ENCODE data around the gene MRPL4. TPM values are rescaled to one million over a fixed set of nuclear protein-coding genes. Genes with fewer than 3 reads are reported as not detected.

Gene MRPL4
- total and polyA plus RNA-seq, 2 of the 13 experiments (the other 11 are each of a cell fraction or from before 2014, with no cell fraction given): 40.6 to 42.5 TPM

DNA sequence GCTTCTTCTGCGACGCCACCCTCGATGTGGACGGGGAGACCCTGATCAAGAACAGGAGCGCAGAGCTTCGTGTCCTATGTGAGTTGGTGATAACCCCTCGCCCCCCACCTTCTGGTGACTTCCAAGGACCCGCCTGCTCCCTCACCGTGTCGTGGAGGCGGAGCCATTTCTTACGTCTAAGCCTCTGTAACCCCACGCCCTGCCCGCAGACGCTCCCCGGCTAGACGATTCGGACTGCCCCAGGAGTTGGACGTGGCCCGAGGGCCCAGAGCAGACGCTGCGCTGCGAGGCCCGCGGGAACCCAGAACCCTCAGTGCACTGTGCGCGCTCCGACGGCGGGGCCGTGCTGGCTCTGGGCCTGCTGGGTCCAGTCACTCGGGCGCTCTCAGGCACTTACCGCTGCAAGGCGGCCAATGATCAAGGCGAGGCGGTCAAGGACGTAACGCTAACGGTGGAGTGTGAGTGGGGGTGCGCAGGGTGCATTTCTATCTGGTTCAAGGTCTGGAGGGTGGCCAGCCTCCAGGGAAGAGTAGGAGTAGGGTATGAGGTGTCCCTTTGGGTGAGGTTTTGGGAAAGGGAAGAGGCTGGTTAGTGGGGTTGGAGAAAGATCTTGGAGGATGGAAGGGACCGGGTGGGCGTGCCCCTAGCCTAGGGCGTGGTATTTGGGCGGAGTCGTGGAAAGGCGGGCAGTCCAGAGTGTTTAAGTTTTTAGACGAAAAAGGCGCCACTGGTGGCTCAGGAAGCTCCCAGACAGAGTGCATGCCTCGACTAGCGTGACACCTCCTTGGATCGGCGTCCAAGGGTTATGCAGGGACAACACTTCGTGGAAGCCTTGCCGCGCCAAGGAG, 41.0 kb downstream of the MRPL4 start:
- no TSS peak for BruUV-seq (replicated peaks)

More for the DNA sequence above, 41.0 kb downstream of the MRPL4 start:
- H3K27me3 ChIP-seq (ENCODE audit: control insufficient read depth in 1 of 2, insufficient read depth in 2 of 2, low read length in 2 of 2): peaks cover 0 to 20% of the 10 kb centered on the region in 2 experiments; a peak in 3 of 5 replicates
- ChIA-PET POLR2A (no interaction called here), CTCF (ENCODE audit: low intra/inter-chr PET ratio, low total read pairs) (no interaction called here)
- H4K20me1 ChIP-seq (ENCODE audit: insufficient read depth, low read length): no peaks in the 10 kb centered on the region
- intact Hi-C loops (cut with micrococcal nuclease; ENCODE audit: unreplicated experiment) (loop anchor here (2.0 kb wide), 1 partner anchor 40 kb away; the partner anchor contains the start of gene RAVER1), in situ Hi-C loops (cut with HindIII; ENCODE audit: extremely low pct_ligation_motif_present, low pct_unique_long_range_greater_than_20kb) (no loop called here)
- no peak overlapping the region; a peak in 1 of 6 replicates for H3K4me3 ChIP-seq (replicated peaks in 1 of 3; ENCODE audit: insufficient read depth in 1 of 3, low read depth in 2 of 3, low read length in 3 of 3)
- WGBS (ENCODE audit: low lambda C conversion rate): 95% methylated on average over 52 of the region's 56 CpGs
- H3K9me3 ChIP-seq (ENCODE audit: low read length): no peaks in the 10 kb centered on the region
- no peak overlapping the region; the same call in 1 of the 2 replicates for H3K4me2 ChIP-seq (ENCODE audit: low read depth, low read length)
- no peak overlapping the region for H3K27ac ChIP-seq (ENCODE audit: extremely low read length, insufficient read depth, low read length)
- no peak for DNase-seq (ENCODE audit: low spot score)
- H3K79me2 ChIP-seq (ENCODE audit: insufficient read depth, low read length): no peaks in the 10 kb centered on the region
- H2AFZ ChIP-seq (ENCODE audit: low read length): no peak overlapping the region
- H3K4me1 ChIP-seq (ENCODE audit: insufficient read depth, low read length): peaks cover 57% of the 10 kb centered on the region
- TF ChIP-seq ZBTB38 (CRISPR knock-in tag; IDR thresholded peaks at IDR 0.05) (peak; percentile 35; the same call in 1 of the 2 replicates), ZSCAN25 (CRISPR knock-in tag; IDR thresholded peaks at IDR 0.05) (no peak), ZNF687 (CRISPR knock-in tag; IDR thresholded peaks at IDR 0.05) (no peak)
- FAIRE-seq: no peak
- no peaks in the 10 kb centered on the region for H3K36me3 ChIP-seq (replicated peaks in 1 of 2; ENCODE audit: control insufficient read depth in 1 of 2, insufficient read depth in 2 of 2, low read length in 2 of 2)
- no peak overlapping the region for H3K9ac ChIP-seq (ENCODE audit: insufficient read depth, low read depth, low read length)
- no peak for ATAC-seq

All from HepG2 (cell line).